Pancreas (tissue), 10 donors: ENCODE data around the gene FAM20C. TPM values are rescaled to one million over a fixed set of nuclear protein-coding genes. Genes with fewer than 3 reads are reported as not detected.
"Not testable (repeated sequence)": the region's sequence is repeated elsewhere in the genome, so short reads cannot be mapped to it uniquely, and the experiment has no call there.

Experiments
- ATAC-seq, 4 donors: fragments of 200-7000 bp; cut with Tn5 transposase; one replicate each; pipeline versions ENCODE4 v1.8.0 to v1.9.1; 2020; ENCODE audit warnings: mild to moderate bottlenecking in 4 of 4, moderate library complexity in 4 of 4
- DNase-seq, 6 donors: peaks; one replicate each; pipeline ENCODE4 v3.0.0-alpha.2; 2020
- FAIRE-seq: peaks from 2 replicates; lab custom pipeline; 2012; peaks lifted over from hg19 to GRCh38; lab: Jason Lieb, UNC
- H3K27ac ChIP-seq, 4 donors: fragments of 200-600 bp; sonication (generic); 1 replicate in 3 of 4; 2 replicates in 1 of 4; pipeline versions ENCODE4 v1.5.0 to v1.8.0; 2020
- H3K27me3 ChIP-seq, 4 donors: fragments of 200-600 bp; one replicate each; pipeline ENCODE4 v1.8.0; 2021
- H3K36me3 ChIP-seq, 3 donors: fragments of 200-600 bp; sonication (generic) in 1 of 3; one replicate each; pipeline versions ENCODE4 v1.5.0 to v1.8.0; 2020 to 2021
- H3K4me1 ChIP-seq, 3 donors: fragments of 200-600 bp; one replicate each; pipeline ENCODE4 v1.8.0; 2021
- H3K4me3 ChIP-seq, 4 donors: fragments of 200-600 bp; sonication (generic) in 2 of 4; one replicate each; pipeline versions ENCODE4 v1.5.0 to v1.8.0; 2020 to 2021
- H3K9me3 ChIP-seq, 4 donors: fragments of 200-600 bp; one replicate each; pipeline ENCODE4 v1.8.0; 2021
- WGBS, 2 donors: extraction: QIAGEN DNeasy Blood & Tissue Kit; methylation state at CpG; one replicate each; pipeline ENCODE4 v1.1.7; 2013; 5-methylcytosine and 5-hydroxymethylcytosine counted together
- intact Hi-C, 3 donors: fragments of 100-400 bp; cut with DNase I; formaldehyde crosslinking; loops; one replicate each; pipeline versions ENCODE4 v1.11.1 to v1.14.2; 2022
- polyA plus RNA-seq, 2 donors: library from polyadenylated mRNA; stranded (reverse); fragments of 200-250 nt; gene quantifications; one replicate each; pipeline ENCODE4 v1.2.3, GENCODE V29; 2013
- total RNA-seq, 6 donors: library from RNA; stranded (reverse); fragmentation: NEBNext Ultra II Directional in 4 of 6; extraction: Animal tissue kit (Norgen Biotek cat#: 25700) in 4 of 6; gene quantifications; one replicate each; pipeline versions ENCODE4 v1.2.1 to v1.2.4, GENCODE V29; 2021 to 2023
- TF ChIP-seq, protein P1 (sequence below), 4 donors: fragments of 200-600 bp; sonication (generic) in 3 of 4; IDR thresholded peaks; one replicate each; pipeline versions ENCODE4 v1.5.0 to v1.8.0; 2021; ENCODE audit warnings: antibody characterized with exemption in 4 of 4
- donor health status: healthy with polysubstance abuse.
- donor health status: DM: no; HTN: no; CAD: no; lungs with moderate emphysema.
- donor health status: DM: no; HTN: no; CAD: no.
- donor health status: control.
- donor health status: control.
- donor health status: Bipolar disorder and iron deficiency.
- donor health status: DM: yes; HTN: yes; CAD: no.
- donor health status: DM: no; HTN: no; CAD: no.
- donor health status: DM: no; HTN: no; CAD: no.
- donor health status: DM: yes; HTN: yes; CAD: no.

FAM20C gene
- total and polyA plus RNA-seq, 8 donors = 8.9 to 43.1 (median 13.4) TPM

DNA sequence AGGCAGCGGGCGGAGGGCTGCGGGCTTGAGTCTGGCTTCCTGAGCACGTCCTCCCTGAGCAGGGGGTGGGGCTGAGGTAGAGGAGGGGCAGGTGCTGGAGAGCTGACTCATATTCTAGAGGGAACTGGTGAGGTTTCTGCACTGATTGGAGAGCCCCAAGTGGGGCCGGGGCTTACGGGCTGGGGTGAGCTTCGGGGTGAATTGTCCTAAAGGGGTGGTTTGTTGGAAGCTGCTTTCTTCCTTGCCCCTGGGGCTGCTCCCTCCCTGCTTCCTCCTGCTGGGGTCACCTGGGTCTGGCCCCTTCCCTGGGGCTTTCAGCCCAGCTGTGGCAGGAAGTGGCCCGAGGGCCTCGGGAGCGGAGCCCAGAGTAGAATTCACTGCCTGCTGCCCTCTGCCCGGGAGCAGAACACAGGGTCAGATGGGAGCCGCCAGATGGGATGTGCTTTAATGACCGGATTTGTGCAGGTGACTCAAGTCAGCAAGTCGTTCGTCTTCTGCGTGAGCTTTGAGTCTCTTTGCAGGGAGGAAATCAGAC is 48.6 kb downstream of the FAM20C start:
- Histone ChIP-seq H3K4me1 (peaks cover 3 to 9% (median 5%) of the 10 kb centered on the region in 3 donors), H3K27me3 (no peaks in the 10 kb centered on the region), H3K27ac (no peak overlapping the region), H3K4me3 (no peak overlapping the region), H3K9me3 (no peaks in the 10 kb centered on the region), H3K36me3 (no peaks in the 10 kb centered on the region)
- DNase-seq = no peak
- intact Hi-C loops = no loop called here
- TF ChIP-seq, protein P1, sequence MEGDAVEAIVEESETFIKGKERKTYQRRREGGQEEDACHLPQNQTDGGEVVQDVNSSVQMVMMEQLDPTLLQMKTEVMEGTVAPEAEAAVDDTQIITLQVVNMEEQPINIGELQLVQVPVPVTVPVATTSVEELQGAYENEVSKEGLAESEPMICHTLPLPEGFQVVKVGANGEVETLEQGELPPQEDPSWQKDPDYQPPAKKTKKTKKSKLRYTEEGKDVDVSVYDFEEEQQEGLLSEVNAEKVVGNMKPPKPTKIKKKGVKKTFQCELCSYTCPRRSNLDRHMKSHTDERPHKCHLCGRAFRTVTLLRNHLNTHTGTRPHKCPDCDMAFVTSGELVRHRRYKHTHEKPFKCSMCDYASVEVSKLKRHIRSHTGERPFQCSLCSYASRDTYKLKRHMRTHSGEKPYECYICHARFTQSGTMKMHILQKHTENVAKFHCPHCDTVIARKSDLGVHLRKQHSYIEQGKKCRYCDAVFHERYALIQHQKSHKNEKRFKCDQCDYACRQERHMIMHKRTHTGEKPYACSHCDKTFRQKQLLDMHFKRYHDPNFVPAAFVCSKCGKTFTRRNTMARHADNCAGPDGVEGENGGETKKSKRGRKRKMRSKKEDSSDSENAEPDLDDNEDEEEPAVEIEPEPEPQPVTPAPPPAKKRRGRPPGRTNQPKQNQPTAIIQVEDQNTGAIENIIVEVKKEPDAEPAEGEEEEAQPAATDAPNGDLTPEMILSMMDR (IDR thresholded peaks at IDR 0.05) = no peak
- no peak for FAIRE-seq
- WGBS, 2 donors = 72 to 79% methylated on average over 16 of the region's 16 CpGs
- no peak for ATAC-seq

GRCh38 chr7:241513-241912 is 49.1 kb downstream of the FAM20C start:
- Histone ChIP-seq H3K36me3 (no peaks in the 10 kb centered on the region), H3K27me3 (no peaks in the 10 kb centered on the region), H3K4me1 (peaks cover 0 to 4% (median 0%) of the 10 kb centered on the region in 3 donors), H3K9me3 (no peaks in the 10 kb centered on the region), H3K4me3 (no peak overlapping the region), H3K27ac (no peak overlapping the region)
- intact Hi-C loops = no loop called here
- FAIRE-seq = no peak
- 89 to 92% methylated on average over 13 of the region's 13 CpGs for WGBS, 2 donors
- no peak for ATAC-seq
- DNase-seq = no peak
- TF ChIP-seq, protein P1 (IDR thresholded peaks at IDR 0.05) = no peak

GRCh38 chr7:242826-243579 is 50.6 kb downstream of the FAM20C start:
- ATAC-seq, FAIRE-seq, H3K4me1 ChIP-seq, DNase-seq, H3K27ac ChIP-seq, H3K9me3 ChIP-seq, H3K36me3 ChIP-seq, H3K27me3 ChIP-seq, H3K4me3 ChIP-seq, intact Hi-C loops: not testable (repeated sequence)
- 90 to 92% methylated on average over 7 to 11 of the region's 21 CpGs for WGBS, 2 donors

DNA sequence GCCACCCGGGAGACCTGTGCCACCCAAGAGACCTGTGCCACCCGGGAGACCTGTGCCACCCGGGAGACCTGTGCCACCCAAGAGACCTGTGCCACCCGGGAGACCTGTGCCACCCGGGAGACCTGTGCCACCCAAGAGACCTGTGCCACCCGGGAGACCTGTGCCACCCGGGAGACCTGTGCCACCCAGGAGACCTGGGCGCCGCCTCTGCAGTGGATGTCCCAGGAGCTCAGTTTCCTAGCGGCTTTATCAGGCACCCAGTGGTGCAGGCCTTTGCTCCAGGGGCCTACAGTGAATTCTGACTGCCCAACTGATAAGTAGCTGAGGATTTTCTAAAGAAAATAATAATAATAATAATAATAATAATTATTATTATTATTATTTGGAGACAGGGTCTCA is 51.2 kb downstream of the FAM20C start:
- DNase-seq, H3K27me3 ChIP-seq, intact Hi-C loops, H3K36me3 ChIP-seq, FAIRE-seq, H3K27ac ChIP-seq, H3K4me1 ChIP-seq, ATAC-seq, H3K9me3 ChIP-seq, H3K4me3 ChIP-seq: not testable (repeated sequence)
- 93 to 95% methylated on average over 5 to 6 of the region's 10 CpGs for WGBS, 2 donors

DNA sequence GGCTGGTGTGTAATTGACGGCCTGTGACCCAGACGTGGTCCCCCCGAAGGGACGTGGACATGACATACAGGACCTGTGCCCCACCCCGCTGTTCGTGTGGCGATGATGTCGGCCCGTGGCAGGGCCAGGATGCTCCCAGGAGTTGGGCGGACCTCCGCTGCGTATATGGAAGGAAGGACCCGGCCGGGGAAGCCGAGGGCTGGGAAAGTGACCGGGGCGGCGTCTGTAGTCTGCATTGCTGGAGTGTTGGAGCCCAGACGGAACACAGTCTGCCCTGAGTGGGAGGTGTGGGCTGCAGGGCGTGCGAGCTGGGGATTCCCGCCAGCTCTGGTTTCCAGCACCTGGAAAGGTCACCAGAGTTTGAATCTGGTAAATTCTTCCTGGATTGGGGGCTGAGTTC is 52.6 kb downstream of the FAM20C start:
- intact Hi-C loops = no loop called here
- no peak overlapping the region for H3K27ac ChIP-seq
- WGBS, 2 donors = 91 to 92% methylated on average over 22 of the region's 22 CpGs
- H3K9me3 ChIP-seq = no peaks in the 10 kb centered on the region
- DNase-seq = no peak
- FAIRE-seq = no peak
- TF ChIP-seq, protein P1 (IDR thresholded peaks at IDR 0.05) = no peak
- no peaks in the 10 kb centered on the region for H3K36me3 ChIP-seq
- no peaks in the 10 kb centered on the region for H3K27me3 ChIP-seq
- peak in 2 of 4 donors; percentile 19 to 26 for ATAC-seq
- no peak overlapping the region for H3K4me3 ChIP-seq
- H3K4me1 ChIP-seq = no peaks in the 10 kb centered on the region
